Hematopoietic multipotent progenitor cell (in vitro differentiated cells): ENCODE measurements around the gene AKR7A3. TPM values are rescaled to one million over a fixed set of nuclear protein-coding genes. Genes with fewer than 3 reads are reported as not detected.
"Not testable (repeated sequence)": the region's sequence is repeated elsewhere in the genome, so short reads cannot be mapped to it uniquely, and the experiment has no call there.

Source experiments
- DNase-seq, 3 donors: peaks; one replicate each; pipeline ENCODE4 v3.0.0-alpha.2; 2011 to 2015; ENCODE audit warnings: low read depth in 2 of 3, low spot score in 2 of 3
- total RNA-seq: library from RNA; depleted of rRNA; stranded (reverse); fragments of >200 nt; gene quantifications from one replicate; pipeline ENCODE4 v1.2.3, GENCODE V29; 2012

AKR7A3 gene
- total RNA-seq, 1 donor, result 0.54 TPM

DNA sequence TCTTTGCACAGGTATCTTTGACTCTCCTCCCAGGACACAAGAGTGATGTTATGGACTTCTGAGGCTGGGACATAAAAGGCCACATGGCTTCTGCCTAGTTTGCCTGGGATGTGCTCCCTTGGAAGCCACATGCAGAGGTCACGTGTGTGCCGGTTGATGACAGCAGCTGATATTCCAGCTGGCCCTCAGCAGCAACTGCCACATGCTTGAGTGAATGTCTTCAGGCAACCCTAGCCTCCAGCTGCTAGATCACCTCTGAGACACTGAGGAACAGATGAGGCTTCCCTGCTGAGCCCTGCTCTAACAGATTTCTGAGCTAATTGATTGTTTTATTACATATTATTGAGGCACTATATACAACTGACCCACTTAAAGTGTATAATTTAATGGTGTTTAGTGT, 11.6 kb upstream of the AKR7A3 start:
- no peak for DNase-seq

DNA sequence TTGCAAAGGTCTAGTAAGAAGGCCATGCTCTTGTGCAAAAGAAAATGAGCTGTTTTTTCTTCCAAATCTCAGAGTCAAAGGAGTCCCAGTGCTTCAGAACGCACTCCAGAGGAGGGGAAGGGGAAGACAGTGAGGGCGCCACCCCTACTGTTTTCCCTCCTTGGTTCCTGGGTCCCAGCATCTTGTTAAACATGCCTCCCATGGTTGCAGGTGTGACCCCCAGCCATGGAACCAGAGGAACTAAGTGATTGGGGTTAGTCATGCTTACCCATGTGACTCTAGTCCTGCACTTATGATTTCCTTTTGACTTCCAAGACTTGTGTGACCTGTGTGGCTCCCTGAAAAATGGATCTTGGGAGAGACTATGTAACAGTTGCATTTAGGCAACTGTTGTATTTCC, 6.1 kb upstream of the AKR7A3 start:
- no peak for DNase-seq

DNA sequence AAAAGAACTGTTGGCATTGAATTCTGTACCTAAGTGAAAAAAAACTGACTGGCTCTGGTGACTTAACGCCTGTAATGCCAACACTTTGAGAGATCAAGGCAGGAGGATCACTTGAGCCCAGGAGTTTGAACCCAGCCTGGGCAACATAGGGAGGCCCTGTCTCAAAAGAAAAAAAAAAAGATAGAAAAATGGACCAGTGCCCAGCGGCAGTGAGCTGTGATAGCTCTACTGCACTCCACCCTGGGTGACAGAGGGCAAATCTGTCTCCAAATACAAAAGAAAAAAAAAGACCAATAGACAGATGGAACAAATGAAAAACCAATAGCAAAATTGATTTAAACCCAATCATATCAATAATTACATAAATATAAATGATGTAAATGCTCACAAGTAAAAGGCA, 674 bp upstream of the AKR7A3 start:
- no peak for DNase-seq

- no peak for DNase-seq
Observed at GRCh38 chr1:19287436-19288185, 959 bp downstream of the AKR7A3 start.

- not testable (repeated sequence) for DNase-seq
Observed at GRCh38 chr1:19285807-19286206, 2.8 kb downstream of the AKR7A3 start.

GRCh38 chr1:19285366-19285765, 3.2 kb downstream of the AKR7A3 start:
- not testable (repeated sequence) for DNase-seq

GRCh38 chr1:19284881-19285280, 3.7 kb downstream of the AKR7A3 start:
- no peak for DNase-seq

DNA sequence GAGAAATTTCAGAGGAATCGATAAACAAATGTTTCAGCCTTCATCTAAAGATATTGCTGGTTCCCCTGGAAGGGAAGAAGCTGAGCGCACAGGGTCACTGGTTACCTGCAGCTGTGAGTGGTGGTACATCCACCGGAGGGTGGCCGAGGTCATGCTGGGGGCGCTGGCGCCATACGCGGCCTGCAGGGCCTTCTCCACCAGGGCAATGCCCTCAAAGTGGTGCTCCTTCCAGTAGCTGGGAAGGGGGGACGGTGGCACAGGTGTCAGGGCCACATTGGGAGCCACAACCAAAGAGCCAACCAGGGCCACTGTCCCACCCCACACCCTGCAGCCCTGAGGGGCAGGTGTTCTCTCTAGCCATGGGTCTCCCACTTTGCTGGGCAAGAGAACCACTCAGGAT, 4.7 kb downstream of the AKR7A3 start:
- DNase-seq, result no peak

DNA sequence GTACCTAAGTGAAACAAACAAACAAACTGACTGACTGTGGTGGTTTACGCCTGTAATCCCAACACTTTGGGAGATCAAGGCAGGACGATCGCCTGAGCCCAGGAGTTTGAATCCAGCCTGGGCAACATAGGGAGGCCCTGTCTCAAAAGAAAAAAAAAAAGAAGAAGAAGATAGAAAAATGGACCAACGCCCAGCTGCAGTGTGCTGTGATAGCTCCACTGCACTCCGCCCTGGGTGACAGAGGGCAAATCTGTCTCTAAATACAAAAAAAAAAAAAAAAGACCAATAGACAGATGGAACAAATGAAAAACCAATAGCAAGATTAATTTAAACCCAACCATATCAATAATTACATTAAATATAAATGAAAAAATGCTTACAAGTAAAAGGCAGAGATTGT, 13.9 kb downstream of the AKR7A3 start:
- DNase-seq, result no peak

DNA sequence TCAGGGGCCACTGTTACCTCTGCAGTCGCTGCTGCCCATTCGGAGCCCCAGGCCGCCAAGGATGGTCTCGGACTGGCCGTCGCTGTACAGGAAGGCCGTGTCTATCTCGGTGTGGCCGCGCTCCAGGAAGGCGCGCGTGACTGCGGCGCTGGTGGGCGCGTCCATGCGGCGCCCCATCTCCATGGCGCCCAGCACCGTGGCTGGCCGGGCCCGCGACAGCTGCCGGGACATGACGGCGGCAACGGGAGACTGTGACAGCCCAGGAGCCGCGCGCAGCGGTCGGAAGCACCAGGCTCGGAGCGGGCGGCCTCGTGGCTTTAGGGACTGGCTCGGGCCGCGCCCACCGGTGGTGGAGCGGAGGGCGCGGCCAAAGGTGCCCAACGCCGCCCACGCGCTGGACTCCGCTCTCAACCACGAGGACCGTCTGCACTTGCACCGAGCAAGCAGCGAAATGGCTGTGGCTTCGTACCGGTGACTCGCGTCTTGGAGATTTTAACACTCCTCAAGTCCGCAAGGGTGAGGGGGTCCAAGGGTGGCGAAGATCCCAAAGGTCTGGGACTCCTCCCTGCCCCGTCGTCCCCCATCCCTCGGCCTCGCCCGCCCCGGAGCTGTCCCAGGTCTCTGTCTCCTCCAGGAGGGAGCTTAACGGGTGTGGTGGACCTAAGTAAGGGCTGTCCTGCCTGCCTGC, 14.6 kb downstream of the AKR7A3 start:
- DNase-seq, result peak in 1 of 3 donors; percentile 4

DNA sequence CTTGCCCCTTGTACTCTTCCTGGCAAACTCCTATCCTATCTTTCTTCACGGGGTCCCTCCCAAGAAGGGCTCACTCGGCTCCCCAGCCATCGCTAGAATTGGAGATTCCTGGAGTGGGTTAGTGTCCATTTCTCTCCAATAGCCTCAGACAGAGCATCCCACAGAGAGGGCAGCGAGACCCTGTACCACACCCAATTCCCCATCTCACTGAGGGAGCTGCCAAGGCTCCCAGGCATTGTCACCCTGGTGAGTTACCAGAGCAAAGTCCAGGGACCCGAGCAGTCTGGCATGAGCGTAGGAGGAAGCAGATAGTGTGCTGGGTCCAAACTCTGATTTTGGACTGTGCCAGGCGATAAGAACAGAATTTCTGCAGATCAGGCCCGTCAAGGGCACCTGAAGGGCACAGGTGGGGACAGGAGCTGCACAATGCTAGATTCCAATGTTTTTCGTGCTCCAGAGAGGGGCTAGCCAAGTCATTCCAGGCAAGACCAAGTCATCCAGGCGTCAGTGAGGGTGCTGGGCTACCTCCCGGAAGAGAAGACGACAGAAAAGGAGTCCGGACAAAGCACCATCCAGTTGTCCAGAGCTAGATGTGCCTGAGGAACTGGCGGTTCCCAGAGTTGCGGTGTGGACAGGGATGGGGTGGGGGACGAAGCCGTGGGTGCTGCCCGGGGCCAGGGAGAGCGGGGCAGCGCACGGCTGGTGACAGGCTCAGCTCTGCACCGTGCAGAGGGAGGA, 15.3 kb downstream of the AKR7A3 start:
- DNase-seq, result no peak

GRCh38 chr1:19272064-19272463, 16.5 kb downstream of the AKR7A3 start:
- DNase-seq, result no peak

GRCh38 chr1:19270343-19270730, 18.2 kb downstream of the AKR7A3 start:
- not testable (repeated sequence) for DNase-seq

- not testable (repeated sequence) for DNase-seq
Observed at GRCh38 chr1:19269427-19270342, 18.9 kb downstream of the AKR7A3 start.

- no peak for DNase-seq
Observed at GRCh38 chr1:19268445-19268844, 20.1 kb downstream of the AKR7A3 start.

GRCh38 chr1:19262744-19263143, 25.8 kb downstream of the AKR7A3 start:
- no peak for DNase-seq

- no peak for DNase-seq
Observed at GRCh38 chr1:19262047-19262446, 26.5 kb downstream of the AKR7A3 start.

DNA sequence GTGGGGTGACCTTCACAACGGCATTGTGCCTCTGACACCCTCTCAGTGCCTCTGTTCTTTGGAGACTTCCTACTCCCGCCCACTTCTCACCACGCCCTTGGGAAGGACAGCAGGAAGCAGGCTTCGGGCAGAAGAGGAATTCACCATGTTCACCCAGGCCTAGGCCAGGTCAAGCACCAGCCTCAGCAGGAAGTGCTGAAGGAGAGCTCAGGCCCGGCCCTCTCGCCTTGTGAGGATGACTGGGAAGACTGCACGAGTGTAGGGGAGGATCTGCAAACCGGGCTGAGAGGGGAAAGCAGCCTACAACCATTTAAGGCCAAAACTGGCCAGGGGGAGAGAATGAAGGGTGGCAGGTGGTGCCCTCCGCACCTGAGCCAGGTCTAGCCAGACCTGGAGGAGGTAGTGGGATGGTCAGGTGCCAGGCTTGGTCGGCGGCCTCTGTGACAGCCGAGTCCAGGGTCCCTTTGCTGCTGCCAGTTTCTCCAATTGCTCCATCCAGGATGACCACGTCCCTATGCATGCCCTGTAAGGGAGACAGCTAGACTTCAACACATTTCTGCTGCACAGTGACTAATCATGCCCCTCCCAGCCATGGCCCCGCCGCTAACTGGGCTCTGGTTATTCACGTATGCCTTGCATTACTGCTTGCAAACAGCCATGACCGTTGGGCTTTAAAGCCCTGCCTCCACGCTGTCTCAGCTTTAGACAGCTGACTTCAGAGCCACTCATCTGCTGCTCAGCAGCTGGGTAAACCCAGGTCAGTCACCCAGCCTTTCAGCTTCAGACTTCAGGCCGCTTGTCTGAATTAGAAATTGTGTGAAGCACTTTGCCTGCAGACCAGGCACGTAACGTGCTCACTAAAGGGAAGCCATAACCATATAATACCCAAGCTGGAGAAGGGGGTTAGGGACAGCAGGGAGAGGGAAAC, 28.1 kb downstream of the AKR7A3 start:
- DNase-seq, result no peak

DNA sequence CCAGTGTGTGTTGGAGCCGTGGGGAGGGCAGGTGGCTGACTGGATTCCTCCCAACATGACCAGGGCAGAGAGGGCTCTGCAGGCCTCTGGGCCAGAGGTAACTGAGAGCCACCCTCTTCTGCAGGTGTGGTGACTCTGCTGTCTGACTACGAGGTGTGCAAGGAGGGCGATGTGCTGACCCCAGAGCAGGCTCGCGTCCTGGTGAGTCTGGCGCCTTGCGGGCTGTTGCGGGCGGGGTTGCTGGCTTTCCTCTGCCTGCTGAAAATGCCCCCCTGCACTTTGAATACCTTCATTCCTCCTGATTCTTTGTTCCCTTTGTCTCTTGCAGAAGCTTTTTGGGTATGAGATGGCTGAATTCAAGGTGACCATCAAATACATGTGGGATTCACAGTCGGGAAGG, 30.2 kb downstream of the AKR7A3 start:
- DNase-seq, result no peak
